IMR-90 (cell line): ENCODE measurements around the gene RPS6KB1. TPM values are rescaled to one million over a fixed set of nuclear protein-coding genes. Genes with fewer than 3 reads are reported as not detected.
"Not testable (repeated sequence)": the region's sequence is repeated elsewhere in the genome, so short reads cannot be mapped to it uniquely, and the experiment has no call there.

Experiments used
- ATAC-seq: fragments of 200-7000 bp; cut with Tn5 transposase; 2 replicates; pipeline ENCODE4 v1.9.1; 2020; ENCODE audit warnings: low read depth, mild to moderate bottlenecking, moderate library complexity
- BruUV-seq: library from RNA; stranded (reverse); fragments of 400-500 nt; replicated peaks from 2 replicates; lab custom pipeline; 2021; lab: Mats Ljungman, UMichigan
- CTCF ChIA-PET: fragments of 300-600 bp; formaldehyde crosslinking; extraction: SDS; loops from one replicate; lab custom pipeline; 2021; ENCODE audit warnings: antibody characterized with exemption; lab: Yijun Ruan, JAX
- POLR2A ChIA-PET: fragments of 300-600 bp; sonication (Branson Sonifier 250); formaldehyde crosslinking; loops from one replicate; lab custom pipeline; 2022; ENCODE audit warnings: antibody characterized with exemption; ENCODE audit not compliant: unreplicated experiment; lab: Charles Lee
- DNase-seq: peaks from one replicate; pipeline ENCODE4 v3.0.0; 2013
- H2AFZ ChIP-seq: replicated peaks from 2 replicates; pipeline ENCODE3; 2013; ENCODE audit warnings: low read length, mild to moderate bottlenecking; ENCODE audit not compliant: poor library complexity
- H2AK5ac ChIP-seq: 2 replicates; pipeline ENCODE4 v1.6.1; 2013; ENCODE audit warnings: low read depth, low read length, inconsistent platforms
- H2AK9ac ChIP-seq: replicated peaks from 2 replicates; pipeline ENCODE3; 2013; ENCODE audit warnings: mild to moderate bottlenecking, low read depth, low read length, moderate library complexity; ENCODE audit not compliant: poor library complexity
- H2BK120ac ChIP-seq: 2 replicates; pipeline ENCODE4 v1.6.1; 2013; ENCODE audit warnings: low read depth, low read length, inconsistent platforms
- H2BK15ac ChIP-seq: 3 replicates; pipeline ENCODE4 v1.6.1; 2013; ENCODE audit warnings: low read depth, low read length, inconsistent platforms
- H2BK20ac ChIP-seq: 2 replicates; pipeline ENCODE4 v1.6.1; 2013; ENCODE audit warnings: low read depth, mild to moderate bottlenecking, inconsistent platforms, low read length, moderate library complexity
- H2BK5ac ChIP-seq: 2 replicates; pipeline ENCODE4 v1.6.1; 2013; ENCODE audit warnings: mild to moderate bottlenecking, low read depth, low read length, inconsistent platforms; ENCODE audit not compliant: poor library complexity, severe bottlenecking
- H3K14ac ChIP-seq: replicated peaks from 2 replicates; pipeline ENCODE4 v1.6.1; 2013; ENCODE audit warnings: low read depth, low read length, inconsistent platforms
- H3K18ac ChIP-seq: 2 replicates; pipeline ENCODE4 v1.6.1; 2013; ENCODE audit warnings: low read depth, low read length, control low read depth
- H3K23ac ChIP-seq: 2 replicates; pipeline ENCODE4 v1.6.1; 2013; ENCODE audit warnings: low read depth, low read length, inconsistent platforms
- H3K27ac ChIP-seq: 2 replicates; pipeline ENCODE4 v1.5.1; 2013; ENCODE audit warnings: mild to moderate bottlenecking, control low read depth, low read length; ENCODE audit not compliant: insufficient read depth
- H3K27me3 ChIP-seq: 2 replicates; pipeline ENCODE4 v1.6.1; 2013; ENCODE audit warnings: low read length; ENCODE audit not compliant: control insufficient read depth, insufficient read depth
- H3K36me3 ChIP-seq: 2 replicates; pipeline ENCODE4 v1.6.1; 2013; ENCODE audit warnings: low read length, mixed read lengths; ENCODE audit not compliant: control insufficient read depth, insufficient read depth
- H3K4ac ChIP-seq: 2 replicates; pipeline ENCODE4 v1.6.1; 2013; ENCODE audit warnings: low read depth, low read length, inconsistent platforms
- H3K4me1 ChIP-seq: 2 replicates; pipeline ENCODE4 v1.6.1; 2013; ENCODE audit warnings: low read length, mixed read lengths; ENCODE audit not compliant: control insufficient read depth, insufficient read depth
- H3K4me2 ChIP-seq: 2 replicates; pipeline ENCODE4 v1.6.1; 2013; ENCODE audit warnings: low read depth, mild to moderate bottlenecking, control low read depth, low read length, moderate library complexity
- H3K4me3 ChIP-seq: 2 replicates; pipeline ENCODE4 v1.5.1; 2013; ENCODE audit warnings: low read depth, mild to moderate bottlenecking, control low read depth, low read length, moderate library complexity; ENCODE audit not compliant: insufficient read depth
- H3K56ac ChIP-seq: 2 replicates; pipeline ENCODE4 v1.6.1; 2013; ENCODE audit warnings: low read length, inconsistent platforms; ENCODE audit not compliant: insufficient read depth; ENCODE audit errors: extremely low read depth
- H3K79me1 ChIP-seq, 2 experiments: 2 replicates each; pipeline ENCODE4 v1.6.1; 2013; ENCODE audit warnings: low read length in 2 of 2, inconsistent platforms in 1 of 2, low read depth in 1 of 2
- H3K9ac ChIP-seq: 2 replicates; pipeline ENCODE4 v1.6.1; 2013; ENCODE audit warnings: low read depth, low read length, control low read depth
- H3K9me1 ChIP-seq: 2 replicates; pipeline ENCODE4 v1.6.1; 2013; ENCODE audit warnings: low read length, inconsistent platforms; ENCODE audit not compliant: insufficient read depth
- H3K9me3 ChIP-seq: 2 replicates; pipeline ENCODE4 v1.6.1; 2013; ENCODE audit warnings: low read length; ENCODE audit not compliant: control insufficient read depth, insufficient read depth
- H4K20me1 ChIP-seq: 2 replicates; pipeline ENCODE4 v1.6.1; 2013; ENCODE audit warnings: low read length, inconsistent platforms; ENCODE audit not compliant: insufficient read depth
- H4K5ac ChIP-seq: 2 replicates; pipeline ENCODE4 v1.6.1; 2013; ENCODE audit warnings: mild to moderate bottlenecking, low read depth, low read length, control low read depth
- H4K8ac ChIP-seq, 2 experiments: 2 replicates each; pipeline ENCODE4 v1.6.1; 2013; ENCODE audit warnings: low read depth in 2 of 2, low read length in 2 of 2, control low read depth in 1 of 2, inconsistent platforms in 1 of 2
- H4K91ac ChIP-seq: 2 replicates; pipeline ENCODE4 v1.6.1; 2013; ENCODE audit warnings: low read depth, low read length, inconsistent platforms; ENCODE audit not compliant: insufficient read depth
- CTCF ChIP-seq: conservative IDR thresholded peaks from 2 replicates; pipeline ENCODE4 v1.5.1; 2012; ENCODE audit warnings: mild to moderate bottlenecking, low read depth, low read length, improper control_type of control experiment
- NFE2L2 ChIP-seq: fragments of 150-350 bp; IDR thresholded peaks from 2 replicates; pipeline ENCODE4 v1.6.1; 2016; ENCODE audit warnings: low read depth, mild to moderate bottlenecking, low read length
- POLR2A ChIP-seq: IDR thresholded peaks from 2 replicates; pipeline ENCODE4 v1.6.1; 2012; ENCODE audit warnings: mild to moderate bottlenecking, low read depth, low read length
- WGBS, 2 experiments: methylation state at CpG; one replicate each; pipeline versions ENCODE4 v1.1.5 to v1.1.7; 2013; ENCODE audit warnings: missing lambda C conversion rate in 2 of 2; ENCODE audit not compliant: insufficient read length in 1 of 2; ENCODE audit errors: extremely low coverage in 2 of 2; 5-methylcytosine and 5-hydroxymethylcytosine counted together
- dilution Hi-C: fragments of 300-500 bp; cut with HindIII; formaldehyde crosslinking; loops from one replicate; pipeline ENCODE4 v1.14.3; 2018; ENCODE audit warnings: low sequenced_read_pairs; ENCODE audit not compliant: unreplicated experiment
- in situ Hi-C: fragments of 300-500 bp; cut with MboI; formaldehyde crosslinking; loops from 3 replicates; pipeline ENCODE4 v1.14.3; 2019; ENCODE audit warnings: low sequenced_read_pairs, inconsistent platforms, mixed read lengths
- intact Hi-C: fragments of 100-400 bp; cut with micrococcal nuclease; formaldehyde crosslinking; loops from 2 replicates; pipeline ENCODE4 v1.10.0; 2022
- polyA plus RNA-seq, 3 experiments: library from polyadenylated mRNA; depleted of rRNA; stranded (reverse); fragments of >200 nt; gene quantifications; 2 replicates each; pipeline ENCODE4 v1.2.3, GENCODE V29; 2012; ENCODE audit warnings: low replicate concordance in 1 of 3
- total RNA-seq: library from RNA; depleted of rRNA; stranded (reverse); fragments of >200 nt; gene quantifications from 2 replicates; pipeline ENCODE4 v1.2.3, GENCODE V29; 2012

The RPS6KB1 gene
- total and polyA plus RNA-seq, 2 of the 4 experiments (the other 2 are of a cell fraction), result 11.7 to 20.3 TPM

- TF ChIP-seq CTCF, result no peak
- TF ChIP-seq POLR2A, result peak; percentile 32
- TF ChIP-seq NFE2L2, result peak; percentile 65; the same call in 1 of the 2 replicates
Measured at GRCh38 chr17:59851439-59852375, 41.2 kb upstream of the RPS6KB1 start (continued).

DNA sequence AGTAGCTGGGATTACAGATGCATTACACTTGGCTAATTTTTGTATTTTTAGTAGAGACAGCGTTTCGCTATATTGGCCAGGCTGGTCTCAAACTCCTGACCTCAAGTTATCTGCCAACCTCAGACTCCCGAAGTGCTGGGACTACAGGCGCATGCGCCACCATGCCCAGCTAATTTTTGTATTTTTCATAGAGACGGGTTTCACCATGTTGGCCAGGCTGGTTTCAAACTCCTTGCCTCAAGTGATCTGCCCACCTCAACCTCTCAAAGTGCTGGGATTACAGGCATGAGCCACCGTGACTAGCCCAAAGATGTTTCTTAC lies 40.1 kb upstream of the RPS6KB1 start:
- Histone ChIP-seq H3K4ac (peak overlapping the region; percentile 78), H3K18ac (peak overlapping the region; percentile 81), H2BK5ac (peak overlapping the region; percentile 77), H2BK15ac (peak overlapping the region; percentile 81; the same call in 2 of the 3 replicates), H3K79me1 (peaks cover 4 to 40% of the 10 kb centered on the region in 2 experiments; a peak in 3 of 4 replicates), H4K91ac (peak overlapping the region; percentile 53), H2BK20ac (peak overlapping the region; percentile 77), H3K9ac (peak overlapping the region; percentile 47; the same call in 1 of the 2 replicates), H3K4me1 (peaks cover 15% of the 10 kb centered on the region), H3K14ac (peak overlapping the region; percentile 66), H3K56ac (peak overlapping the region; percentile 89), H2AK9ac (peak overlapping the region; percentile 30), H4K8ac (peak overlapping the region; percentile 21 to 93), H4K5ac (peak overlapping the region; percentile 27), H3K9me1 (peaks cover 16% of the 10 kb centered on the region), H2AFZ (peak overlapping the region; percentile 74), H3K27ac (peak overlapping the region; percentile 73), H2AK5ac (peak overlapping the region; percentile 87), H2BK120ac (peak overlapping the region; percentile 92), H3K23ac (peak overlapping the region; percentile 61; the same call in 1 of the 2 replicates)
- H4K20me1 ChIP-seq, H3K4me3 ChIP-seq, H3K9me3 ChIP-seq, dilution Hi-C loops, ATAC-seq, BruUV-seq, DNase-seq, H3K27me3 ChIP-seq, in situ Hi-C loops, intact Hi-C loops, H3K36me3 ChIP-seq, H3K4me2 ChIP-seq: not testable (repeated sequence)
- CTCF ChIA-PET, result interaction anchor here (0.6 kb wide), 1 partner anchor 84 kb away, joined by 4 read pairs; no protein-coding TSS in a partner anchor
- WGBS, 2 experiments, result 99% methylated on average over 6 of the region's 7 CpGs; no CpG with 5 or more reads in 1 of the 2 experiments
- POLR2A ChIA-PET, result interaction anchor here (1.0 kb wide), 2 partner anchors 12 to 15 kb away, joined by 3 read pairs; no protein-coding TSS in a partner anchor
